Astrocyte of the spinal cord (primary cell): Measurements from ENCODE around the gene GDI1.
A peak's percentile ranks its signal among the peaks of the same experiment; 100 is the strongest.

Experiments
- DNase-seq: peaks from one replicate; pipeline ENCODE4 v3.0.0; 2011; ENCODE audit warnings: low read depth, low spot score
- H3K4me3 ChIP-seq: 2 replicates; pipeline ENCODE4 v1.5.1; 2011; ENCODE audit warnings: low read depth, mild to moderate bottlenecking, low read length, moderate library complexity
- in situ Hi-C: cut with HindIII; loops from 2 replicates; pipeline ENCODE4 v1.10.0; 2017; ENCODE audit warnings: low sequenced_read_pairs
- TF ChIP-seq, protein P1 (sequence below): IDR thresholded peaks from 2 replicates; pipeline ENCODE4 v1.5.1; 2012; ENCODE audit warnings: low read depth, mild to moderate bottlenecking, low read length, inconsistent platforms

The GDI1 gene

DNA sequence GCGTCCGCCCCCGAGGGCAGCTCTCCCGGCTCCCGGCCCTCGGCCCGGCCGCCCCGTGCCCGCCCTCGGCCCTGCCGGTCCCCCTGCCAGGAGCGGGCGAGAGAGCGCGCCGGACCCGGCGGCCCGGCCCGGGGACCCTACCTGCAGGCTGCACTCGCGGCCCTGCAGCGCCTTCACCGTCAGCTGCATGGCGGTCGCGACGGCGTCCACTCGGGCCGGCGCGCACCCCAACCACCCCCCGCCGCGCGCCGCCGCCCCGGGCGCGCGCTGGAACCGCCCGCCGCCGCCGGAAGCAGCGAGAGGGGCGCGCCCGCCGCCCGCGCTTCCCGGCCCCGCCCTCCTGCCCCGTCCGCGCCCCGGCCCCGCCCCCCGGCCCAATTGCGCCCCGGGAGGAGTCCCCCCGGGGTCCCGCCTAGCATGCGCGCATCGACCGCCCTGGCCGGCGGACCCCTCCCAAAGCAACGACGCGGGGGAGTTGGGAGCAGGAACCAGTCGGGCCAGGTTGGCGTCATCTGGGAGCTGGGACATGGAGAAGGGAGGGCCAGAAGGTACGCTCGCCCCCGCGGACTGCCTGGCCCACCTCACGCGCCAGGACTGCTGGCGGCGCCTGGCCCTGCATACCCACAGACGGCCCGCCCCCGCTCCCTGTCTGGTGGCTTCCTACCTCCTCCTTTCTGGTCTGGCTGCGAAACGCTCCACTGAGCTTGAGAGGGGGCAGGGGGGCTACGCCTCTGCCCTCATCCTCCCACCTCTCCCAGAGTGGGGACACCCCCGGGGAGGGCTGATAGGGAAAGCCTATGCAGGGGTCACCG lies 49.6 kb downstream of the GDI1 start, which contains the start of gene UBL4A:
Gene UBL4A, minus strand, starts transcription at position 220 of the 812 bp plus-strand sequence. Its CDS starts 31 bp downstream, at position 189.
- in situ Hi-C loops, result no loop called here
- peak within 1 kb of the TSS; percentile 46 for H3K4me3 ChIP-seq
- TF ChIP-seq, protein P1, sequence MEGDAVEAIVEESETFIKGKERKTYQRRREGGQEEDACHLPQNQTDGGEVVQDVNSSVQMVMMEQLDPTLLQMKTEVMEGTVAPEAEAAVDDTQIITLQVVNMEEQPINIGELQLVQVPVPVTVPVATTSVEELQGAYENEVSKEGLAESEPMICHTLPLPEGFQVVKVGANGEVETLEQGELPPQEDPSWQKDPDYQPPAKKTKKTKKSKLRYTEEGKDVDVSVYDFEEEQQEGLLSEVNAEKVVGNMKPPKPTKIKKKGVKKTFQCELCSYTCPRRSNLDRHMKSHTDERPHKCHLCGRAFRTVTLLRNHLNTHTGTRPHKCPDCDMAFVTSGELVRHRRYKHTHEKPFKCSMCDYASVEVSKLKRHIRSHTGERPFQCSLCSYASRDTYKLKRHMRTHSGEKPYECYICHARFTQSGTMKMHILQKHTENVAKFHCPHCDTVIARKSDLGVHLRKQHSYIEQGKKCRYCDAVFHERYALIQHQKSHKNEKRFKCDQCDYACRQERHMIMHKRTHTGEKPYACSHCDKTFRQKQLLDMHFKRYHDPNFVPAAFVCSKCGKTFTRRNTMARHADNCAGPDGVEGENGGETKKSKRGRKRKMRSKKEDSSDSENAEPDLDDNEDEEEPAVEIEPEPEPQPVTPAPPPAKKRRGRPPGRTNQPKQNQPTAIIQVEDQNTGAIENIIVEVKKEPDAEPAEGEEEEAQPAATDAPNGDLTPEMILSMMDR, result no peak
- DNase-seq, result peak; percentile 24

DNA sequence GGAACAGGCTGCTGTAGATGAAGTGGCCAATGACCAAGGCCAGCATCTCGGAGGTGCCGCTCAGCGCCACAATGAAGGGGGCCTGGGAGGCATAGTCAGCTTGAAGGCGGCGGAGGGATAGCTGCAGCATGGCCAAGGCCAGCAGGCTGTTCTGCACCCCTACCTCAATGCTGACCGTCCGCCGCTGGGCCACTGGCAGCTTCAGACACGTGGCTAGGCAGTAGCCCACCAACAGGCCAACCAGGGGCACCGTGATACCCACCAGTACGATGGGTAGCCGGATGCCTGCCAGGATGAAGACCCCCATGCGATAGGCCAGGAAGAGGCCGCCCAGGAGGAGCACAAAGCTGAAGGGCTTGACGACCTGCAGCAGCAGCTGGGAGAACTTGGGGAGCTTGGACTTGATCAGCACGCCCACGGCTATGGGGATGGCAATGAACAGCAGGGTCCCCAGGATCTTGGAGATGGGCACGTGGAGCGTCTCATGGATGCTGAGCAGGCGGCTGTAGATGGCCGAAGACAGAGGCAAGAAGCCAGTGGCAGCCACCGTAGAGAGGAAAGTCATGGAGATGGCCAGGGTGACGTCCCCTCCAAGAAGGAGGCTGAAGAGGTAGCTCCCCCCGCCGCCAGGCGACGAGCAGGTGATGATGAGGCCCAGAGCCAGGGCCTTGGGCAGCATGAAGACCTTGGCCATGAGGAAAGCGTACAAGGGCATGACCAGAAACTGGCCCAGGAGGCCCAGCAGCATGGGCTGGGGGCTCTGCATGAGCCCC lies 50.8 kb downstream of the GDI1 start:
- TF ChIP-seq, protein P1, result no peak
- no peak for DNase-seq
- no peak overlapping the region for H3K4me3 ChIP-seq
- in situ Hi-C loops, result no loop called here

DNA sequence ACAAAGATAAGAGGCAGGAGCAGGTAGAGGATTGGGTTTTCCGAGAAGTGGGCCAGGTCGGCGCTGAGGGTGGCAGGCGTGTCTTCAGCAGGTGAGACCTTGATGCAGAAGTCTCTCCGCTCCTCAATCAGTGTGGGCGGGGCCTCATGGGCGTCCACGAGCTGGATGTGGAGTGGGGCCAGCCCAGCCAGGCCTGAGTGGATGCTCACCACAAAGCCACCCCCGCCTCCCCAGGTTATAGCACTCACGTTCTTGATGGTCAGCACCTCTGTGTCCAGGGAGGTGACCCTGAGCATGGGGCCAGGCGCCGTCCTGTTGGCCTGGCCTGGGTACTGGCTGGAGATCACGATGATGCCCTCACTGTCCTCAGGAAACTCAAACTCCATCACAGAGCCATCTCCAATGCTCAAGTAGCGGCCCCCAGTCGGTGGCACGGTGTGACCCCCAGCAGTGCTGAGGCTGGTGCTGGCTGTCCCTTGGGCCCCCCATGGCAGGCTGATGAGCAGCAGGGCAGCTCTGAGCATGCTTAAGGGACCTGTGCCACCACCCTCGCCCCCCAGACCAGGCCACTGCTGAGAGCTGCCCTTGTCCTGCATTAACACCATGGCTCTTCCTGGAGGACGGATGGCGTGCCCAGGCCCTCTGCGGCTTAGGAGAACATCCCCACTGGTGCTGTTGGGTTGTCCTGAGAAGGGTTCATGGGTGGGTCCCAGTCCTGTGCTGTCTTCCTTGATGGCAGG lies 51.6 kb downstream of the GDI1 start:
- DNase-seq, result no peak
- in situ Hi-C loops, result no loop called here
- no peak overlapping the region for H3K4me3 ChIP-seq
- TF ChIP-seq, protein P1, result no peak

DNA sequence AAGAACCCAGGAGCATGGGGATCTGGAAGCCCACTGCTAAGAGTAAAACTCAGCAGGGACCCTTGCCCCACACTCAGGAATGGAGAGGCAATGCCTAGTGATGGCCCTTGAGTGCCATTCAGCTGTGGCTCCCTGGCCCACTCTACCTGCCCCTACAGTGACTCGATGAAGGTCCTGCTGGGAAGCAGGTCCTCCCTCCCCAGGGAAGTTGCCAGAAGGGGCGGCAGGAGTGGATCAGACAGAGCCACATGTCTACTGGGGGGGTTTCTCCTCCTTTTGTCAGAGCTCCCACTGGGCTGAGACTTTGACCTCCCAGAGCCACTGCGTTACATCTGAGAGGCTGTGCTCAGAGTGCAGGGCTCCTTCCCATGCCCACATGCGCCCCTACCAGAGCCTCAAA lies 52.2 kb downstream of the GDI1 start:
- TF ChIP-seq, protein P1, result no peak
- no peak for DNase-seq
- in situ Hi-C loops, result no loop called here
- H3K4me3 ChIP-seq, result no peak overlapping the region

DNA sequence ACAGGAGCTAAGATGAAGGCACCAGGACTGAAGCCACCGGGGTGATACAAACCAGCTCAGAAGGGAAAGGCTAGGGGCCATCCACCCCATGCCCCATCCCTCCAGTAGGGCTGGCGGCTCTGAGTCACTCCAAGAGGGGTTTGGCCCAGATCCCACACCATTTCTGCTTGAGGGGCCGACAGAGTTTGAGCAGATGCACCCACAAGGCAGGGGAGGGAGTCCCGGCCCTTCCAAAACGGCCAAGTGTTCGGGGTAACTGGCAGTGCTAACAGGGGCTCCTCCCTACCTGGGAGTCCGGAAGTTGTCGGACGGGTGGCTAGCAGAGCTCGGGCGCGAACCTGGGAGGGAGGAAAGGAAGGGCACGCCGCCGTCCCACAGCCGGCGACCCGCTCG lies 53.1 kb downstream of the GDI1 start:
- in situ Hi-C loops, result no loop called here
- TF ChIP-seq, protein P1, result no peak
- DNase-seq, result peak; percentile 41
- peak overlapping the region; percentile 53 for H3K4me3 ChIP-seq

DNA sequence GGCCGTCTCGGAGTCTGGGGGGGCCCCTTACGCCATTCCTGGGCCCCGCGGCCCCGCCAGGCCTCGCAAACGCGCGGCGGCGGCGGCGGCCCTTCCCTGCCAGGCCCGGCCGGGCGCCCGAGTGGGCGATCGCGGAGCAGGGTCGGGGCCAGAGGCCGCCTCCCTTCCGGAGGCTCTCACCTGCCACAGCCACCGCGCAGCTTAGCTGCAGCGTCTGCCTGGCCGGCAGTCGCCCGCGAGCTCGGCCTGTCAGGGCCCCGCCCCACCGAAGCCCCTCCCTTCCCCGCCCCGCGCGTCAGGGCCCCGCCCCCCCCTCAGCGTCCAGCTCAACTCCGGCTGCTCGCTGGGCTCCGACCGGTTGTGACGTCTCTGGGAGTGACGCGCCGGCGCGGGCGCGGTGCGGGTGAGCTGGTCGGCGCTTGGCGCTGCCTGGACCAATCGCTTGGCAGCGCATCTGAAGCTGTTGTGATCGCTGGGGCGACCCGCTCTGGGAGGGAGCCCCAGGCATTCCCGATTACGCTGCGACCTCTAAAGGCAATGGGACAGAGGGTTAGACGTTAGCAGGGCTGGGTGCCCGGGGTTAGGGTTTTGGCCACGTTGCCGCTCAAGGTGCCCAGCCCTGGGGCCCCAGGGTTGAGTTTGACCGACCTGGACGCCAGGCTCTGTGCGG lies 53.6 kb downstream of the GDI1 start, which contains the start of gene SLC10A3:
Gene SLC10A3, minus strand, starts transcription at position 216 of the 670 bp plus-strand sequence. CDS start 1,689 bp downstream, outside the sequence.
- peak within 1 kb of the TSS; percentile 64 for H3K4me3 ChIP-seq
- in situ Hi-C loops, result no loop called here
- peak; percentile 95 for DNase-seq
- TF ChIP-seq, protein P1, result no peak
